HepG2 (cell line): ENCODE results near the gene TBCD. TPM values are rescaled to one million over a fixed set of nuclear protein-coding genes. Genes with fewer than 3 reads are reported as not detected.
A peak's percentile ranks its signal among the peaks of the same experiment; 100 is the strongest.

Experiments
- MEF2D ChIP-seq: sonication (generic); formaldehyde crosslinking; IDR thresholded peaks from 2 replicates; pipeline ENCODE4 v1.5.1; 2020; ENCODE audit warnings: mild to moderate bottlenecking, missing genetic modification reagents
- NFE2 ChIP-seq: sonication (generic); formaldehyde crosslinking; IDR thresholded peaks from 2 replicates; pipeline ENCODE4 v1.4.0; 2020; ENCODE audit warnings: missing genetic modification reagents
- RORA ChIP-seq: sonication (generic); formaldehyde crosslinking; IDR thresholded peaks from 2 replicates; pipeline ENCODE4 v1.5.0; 2020; ENCODE audit warnings: mild to moderate bottlenecking, missing genetic modification reagents, moderate library complexity
- SP4 ChIP-seq: sonication (generic); formaldehyde crosslinking; IDR thresholded peaks from 2 replicates; pipeline ENCODE4 v1.8.1; 2023; ENCODE audit warnings: mild to moderate bottlenecking, missing genetic modification reagents
- STAG1 ChIP-seq: sonication (generic); formaldehyde crosslinking; IDR thresholded peaks from 2 replicates; pipeline ENCODE4 v1.4.0; 2020; ENCODE audit warnings: missing genetic modification reagents
- TRIM24 ChIP-seq: sonication (generic); formaldehyde crosslinking; IDR thresholded peaks from 2 replicates; pipeline ENCODE4 v1.8.0; 2022; ENCODE audit warnings: mild to moderate bottlenecking, missing genetic modification reagents
- ZNF224 ChIP-seq: sonication (generic); formaldehyde crosslinking; IDR thresholded peaks from 2 replicates; pipeline ENCODE4 v1.5.0; 2020; ENCODE audit warnings: mild to moderate bottlenecking, missing genetic modification reagents
- ZNF501 ChIP-seq: sonication (generic); formaldehyde crosslinking; IDR thresholded peaks from 2 replicates; pipeline ENCODE4 v1.5.1; 2020; ENCODE audit warnings: mild to moderate bottlenecking, moderate library complexity, missing genetic modification reagents
- ZNF564 ChIP-seq: sonication (generic); formaldehyde crosslinking; IDR thresholded peaks from 2 replicates; pipeline ENCODE4 v1.8.1; 2023; ENCODE audit warnings: mild to moderate bottlenecking, missing genetic modification reagents
- ZNF616 ChIP-seq: sonication (generic); formaldehyde crosslinking; IDR thresholded peaks from 2 replicates; pipeline ENCODE4 v1.5.0; 2020; ENCODE audit warnings: low read depth, mild to moderate bottlenecking, missing genetic modification reagents
- polyA plus RNA-seq, 8 experiments: library from polyadenylated mRNA; depleted of rRNA in 3 of 8; stranded (reverse) in 7 of 8; unstranded in 1 of 8; fragments of >200 nt; fragmentation: Illumina TruSeq in 4 of 8; extraction: Trizol in 4 of 8; gene quantifications; 2 replicates each; pipeline versions ENCODE4 v1.2.1 to v1.2.3, GENCODE V29; 2011 to 2016; ENCODE audit warnings: low read depth in 4 of 8, missing spikeins in 1 of 8, mixed read lengths in 1 of 8; ENCODE audit not compliant: insufficient read depth in 1 of 8
- total RNA-seq, 5 experiments: library from RNA; depleted of rRNA; stranded (reverse); fragments of >200 nt; fragmentation: Illumina TruSeq; extraction: Trizol; gene quantifications; 2 replicates each; pipeline ENCODE4 v1.2.3, GENCODE V29; 2016; ENCODE audit warnings: low read depth in 1 of 5
- TF ChIP-seq, protein P1 (sequence below): sonication (generic); formaldehyde crosslinking; IDR thresholded peaks from 2 replicates; pipeline ENCODE4 v1.5.0; 2020; ENCODE audit warnings: missing genetic modification reagents
- TF ChIP-seq, protein P2 (sequence below): sonication (generic); formaldehyde crosslinking; IDR thresholded peaks from 2 replicates; pipeline ENCODE4 v1.4.0; 2020; ENCODE audit warnings: missing genetic modification reagents
- TF ChIP-seq, protein P3 (sequence below): fragments of 450-650 bp; IDR thresholded peaks from 2 replicates; pipeline ENCODE4 v1.6.1; 2016
- TF ChIP-seq, protein P4 (sequence below): sonication (generic); formaldehyde crosslinking; conservative IDR thresholded peaks from 2 replicates; pipeline ENCODE4 v1.8.0; 2022; ENCODE audit warnings: mild to moderate bottlenecking, moderate library complexity, missing genetic modification reagents

The TBCD gene
- total and polyA plus RNA-seq, 2 of the 13 experiments (the other 11 are each of a cell fraction or from before 2014, with no cell fraction given): 33.9 to 54.8 TPM

DNA sequence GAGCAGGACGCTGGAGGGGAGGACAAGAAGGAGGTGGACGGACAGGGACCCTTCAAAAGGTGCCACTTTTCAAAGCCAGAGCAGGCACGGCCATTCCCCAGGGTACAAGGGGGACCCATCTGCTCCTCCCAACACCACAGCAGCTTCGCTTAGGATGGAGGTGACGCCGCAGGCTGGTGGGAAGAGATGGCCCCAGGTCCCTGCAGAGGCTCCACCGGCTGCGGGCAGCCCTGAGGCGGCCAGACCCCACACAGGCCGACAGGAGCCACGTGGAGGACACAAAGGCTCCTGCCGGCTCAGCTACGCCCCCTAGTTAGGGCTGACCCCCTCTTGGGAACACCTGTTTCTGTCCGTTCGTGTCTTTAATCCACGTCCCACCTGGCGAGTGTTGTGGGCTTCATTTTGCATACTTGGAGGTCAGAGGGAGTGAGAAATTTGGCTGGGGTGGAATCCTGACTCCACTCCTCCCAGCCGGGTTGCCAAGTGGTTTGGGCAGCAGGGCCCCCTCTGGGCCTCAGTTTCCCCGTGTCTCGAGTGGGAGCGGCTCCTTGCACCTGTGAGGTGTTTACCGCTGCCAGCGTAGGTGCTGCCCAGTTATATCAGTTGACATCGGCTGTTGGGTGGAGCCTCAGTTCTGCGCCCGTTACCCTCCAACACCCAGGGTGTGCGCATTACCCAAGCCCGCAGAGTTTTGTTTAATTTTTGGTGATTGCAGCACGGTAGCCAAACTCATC is 41.2 kb upstream of the TBCD start (continued):
- TF ChIP-seq, protein P1, sequence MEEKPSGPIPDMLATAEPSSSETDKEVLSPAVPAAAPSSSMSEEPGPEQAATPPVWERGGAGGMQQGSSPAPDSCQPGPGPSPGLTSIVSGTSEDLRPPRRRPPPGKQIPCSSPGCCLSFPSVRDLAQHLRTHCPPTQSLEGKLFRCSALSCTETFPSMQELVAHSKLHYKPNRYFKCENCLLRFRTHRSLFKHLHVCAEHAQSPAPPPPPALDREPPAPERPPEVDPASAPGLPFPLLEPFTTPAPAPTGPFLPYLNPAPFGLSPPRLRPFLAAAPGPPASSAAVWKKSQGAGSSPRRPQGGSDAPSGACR (CRISPR knock-in tag): no peak
- TF ChIP-seq, protein P2, sequence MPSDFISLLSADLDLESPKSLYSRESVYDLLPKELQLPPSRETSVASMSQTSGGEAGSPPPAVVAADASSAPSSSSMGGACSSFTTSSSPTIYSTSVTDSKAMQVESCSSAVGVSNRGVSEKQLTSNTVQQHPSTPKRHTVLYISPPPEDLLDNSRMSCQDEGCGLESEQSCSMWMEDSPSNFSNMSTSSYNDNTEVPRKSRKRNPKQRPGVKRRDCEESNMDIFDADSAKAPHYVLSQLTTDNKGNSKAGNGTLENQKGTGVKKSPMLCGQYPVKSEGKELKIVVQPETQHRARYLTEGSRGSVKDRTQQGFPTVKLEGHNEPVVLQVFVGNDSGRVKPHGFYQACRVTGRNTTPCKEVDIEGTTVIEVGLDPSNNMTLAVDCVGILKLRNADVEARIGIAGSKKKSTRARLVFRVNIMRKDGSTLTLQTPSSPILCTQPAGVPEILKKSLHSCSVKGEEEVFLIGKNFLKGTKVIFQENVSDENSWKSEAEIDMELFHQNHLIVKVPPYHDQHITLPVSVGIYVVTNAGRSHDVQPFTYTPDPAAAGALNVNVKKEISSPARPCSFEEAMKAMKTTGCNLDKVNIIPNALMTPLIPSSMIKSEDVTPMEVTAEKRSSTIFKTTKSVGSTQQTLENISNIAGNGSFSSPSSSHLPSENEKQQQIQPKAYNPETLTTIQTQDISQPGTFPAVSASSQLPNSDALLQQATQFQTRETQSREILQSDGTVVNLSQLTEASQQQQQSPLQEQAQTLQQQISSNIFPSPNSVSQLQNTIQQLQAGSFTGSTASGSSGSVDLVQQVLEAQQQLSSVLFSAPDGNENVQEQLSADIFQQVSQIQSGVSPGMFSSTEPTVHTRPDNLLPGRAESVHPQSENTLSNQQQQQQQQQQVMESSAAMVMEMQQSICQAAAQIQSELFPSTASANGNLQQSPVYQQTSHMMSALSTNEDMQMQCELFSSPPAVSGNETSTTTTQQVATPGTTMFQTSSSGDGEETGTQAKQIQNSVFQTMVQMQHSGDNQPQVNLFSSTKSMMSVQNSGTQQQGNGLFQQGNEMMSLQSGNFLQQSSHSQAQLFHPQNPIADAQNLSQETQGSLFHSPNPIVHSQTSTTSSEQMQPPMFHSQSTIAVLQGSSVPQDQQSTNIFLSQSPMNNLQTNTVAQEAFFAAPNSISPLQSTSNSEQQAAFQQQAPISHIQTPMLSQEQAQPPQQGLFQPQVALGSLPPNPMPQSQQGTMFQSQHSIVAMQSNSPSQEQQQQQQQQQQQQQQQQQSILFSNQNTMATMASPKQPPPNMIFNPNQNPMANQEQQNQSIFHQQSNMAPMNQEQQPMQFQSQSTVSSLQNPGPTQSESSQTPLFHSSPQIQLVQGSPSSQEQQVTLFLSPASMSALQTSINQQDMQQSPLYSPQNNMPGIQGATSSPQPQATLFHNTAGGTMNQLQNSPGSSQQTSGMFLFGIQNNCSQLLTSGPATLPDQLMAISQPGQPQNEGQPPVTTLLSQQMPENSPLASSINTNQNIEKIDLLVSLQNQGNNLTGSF (CRISPR knock-in tag): no peak
- TF ChIP-seq ZNF501 (CRISPR knock-in tag): no peak
- TF ChIP-seq NFE2 (CRISPR knock-in tag): no peak
- no peak for TF ChIP-seq MEF2D (CRISPR knock-in tag)
- TF ChIP-seq, protein P3, sequence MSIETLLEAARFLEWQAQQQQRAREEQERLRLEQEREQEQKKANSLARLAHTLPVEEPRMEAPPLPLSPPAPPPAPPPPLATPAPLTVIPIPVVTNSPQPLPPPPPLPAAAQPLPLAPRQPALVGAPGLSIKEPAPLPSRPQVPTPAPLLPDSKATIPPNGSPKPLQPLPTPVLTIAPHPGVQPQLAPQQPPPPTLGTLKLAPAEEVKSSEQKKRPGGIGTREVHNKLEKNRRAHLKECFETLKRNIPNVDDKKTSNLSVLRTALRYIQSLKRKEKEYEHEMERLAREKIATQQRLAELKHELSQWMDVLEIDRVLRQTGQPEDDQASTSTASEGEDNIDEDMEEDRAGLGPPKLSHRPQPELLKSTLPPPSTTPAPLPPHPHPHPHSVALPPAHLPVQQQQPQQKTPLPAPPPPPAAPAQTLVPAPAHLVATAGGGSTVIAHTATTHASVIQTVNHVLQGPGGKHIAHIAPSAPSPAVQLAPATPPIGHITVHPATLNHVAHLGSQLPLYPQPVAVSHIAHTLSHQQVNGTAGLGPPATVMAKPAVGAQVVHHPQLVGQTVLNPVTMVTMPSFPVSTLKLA: peak; percentile 29; the same call in 1 of the 2 replicates
- TF ChIP-seq ZNF616 (CRISPR knock-in tag): no peak
- no peak for TF ChIP-seq SP4
- TF ChIP-seq RORA (CRISPR knock-in tag): no peak
- TF ChIP-seq ZNF224 (CRISPR knock-in tag): no peak
- no peak for TF ChIP-seq TRIM24 (CRISPR knock-in tag)
- TF ChIP-seq, protein P4, sequence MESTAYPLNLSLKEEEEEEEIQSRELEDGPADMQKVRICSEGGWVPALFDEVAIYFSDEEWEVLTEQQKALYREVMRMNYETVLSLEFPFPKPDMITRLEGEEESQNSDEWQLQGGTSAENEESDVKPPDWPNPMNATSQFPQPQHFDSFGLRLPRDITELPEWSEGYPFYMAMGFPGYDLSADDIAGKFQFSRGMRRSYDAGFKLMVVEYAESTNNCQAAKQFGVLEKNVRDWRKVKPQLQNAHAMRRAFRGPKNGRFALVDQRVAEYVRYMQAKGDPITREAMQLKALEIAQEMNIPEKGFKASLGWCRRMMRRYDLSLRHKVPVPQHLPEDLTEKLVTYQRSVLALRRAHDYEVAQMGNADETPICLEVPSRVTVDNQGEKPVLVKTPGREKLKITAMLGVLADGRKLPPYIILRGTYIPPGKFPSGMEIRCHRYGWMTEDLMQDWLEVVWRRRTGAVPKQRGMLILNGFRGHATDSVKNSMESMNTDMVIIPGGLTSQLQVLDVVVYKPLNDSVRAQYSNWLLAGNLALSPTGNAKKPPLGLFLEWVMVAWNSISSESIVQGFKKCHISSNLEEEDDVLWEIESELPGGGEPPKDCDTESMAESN (CRISPR knock-in tag): peak; percentile 51; the same call in 1 of the 2 replicates
- TF ChIP-seq ZNF564: no peak
- peak; percentile 56 for TF ChIP-seq STAG1 (CRISPR knock-in tag)
